SK-N-SH (cell line): ENCODE data around the gene IKZF2.

ENCODE experiments used
- EP300 ChIP-seq, 2 experiments: IDR thresholded peaks; 2 replicates each; pipeline versions ENCODE4 v1.4.0 to v1.6.1; 2012; ENCODE audit warnings: borderline replicate concordance in 1 of 2, low read depth in 1 of 2, low read length in 1 of 2
- GABPA ChIP-seq: IDR thresholded peaks from 2 replicates; pipeline ENCODE4 v1.4.0; 2012; ENCODE audit warnings: low read depth, mild to moderate bottlenecking
- NFIC ChIP-seq: IDR thresholded peaks from 2 replicates; pipeline ENCODE4 v1.4.0; 2012; ENCODE audit warnings: borderline replicate concordance
- POLR2AphosphoS5 ChIP-seq: IDR thresholded peaks from 2 replicates; pipeline ENCODE4 v1.6.1; 2012; ENCODE audit warnings: low read depth, low read length
- RAD21 ChIP-seq: IDR thresholded peaks from 2 replicates; pipeline ENCODE4 v1.6.1; 2012; ENCODE audit warnings: mild to moderate bottlenecking, low read length
- RXRA ChIP-seq: IDR thresholded peaks from 2 replicates; pipeline ENCODE4 v1.4.0; 2012; ENCODE audit warnings: low read depth, mild to moderate bottlenecking, borderline replicate concordance
- SIN3A ChIP-seq: IDR thresholded peaks from 2 replicates; pipeline ENCODE4 v1.6.1; 2012; ENCODE audit warnings: low read depth, mild to moderate bottlenecking, low read length, moderate library complexity, borderline replicate concordance
- SMC3 ChIP-seq: IDR thresholded peaks from 2 replicates; pipeline ENCODE4 v1.6.1; 2012; ENCODE audit warnings: low read depth, low read length, improper control_type of control experiment
- TAF1 ChIP-seq: IDR thresholded peaks from 2 replicates; pipeline ENCODE4 v1.6.1; 2012; ENCODE audit warnings: low read depth, mild to moderate bottlenecking, low read length, moderate library complexity, borderline replicate concordance
- TCF12 ChIP-seq: IDR thresholded peaks from 2 replicates; pipeline ENCODE4 v1.4.0; 2012
- TF ChIP-seq, protein P1 (sequence below): fragments of 200-600 bp; sonication (generic); IDR thresholded peaks from 2 replicates; pipeline ENCODE4 v1.6.1; 2017; ENCODE audit warnings: antibody characterized with exemption, mild to moderate bottlenecking, moderate library complexity
- TF ChIP-seq, protein P2 (sequence below): fragments of 150-350 bp; IDR thresholded peaks from 2 replicates; pipeline ENCODE4 v1.6.1; 2016; ENCODE audit warnings: mild to moderate bottlenecking, low read depth, low read length
- TF ChIP-seq, protein P3 (sequence below): IDR thresholded peaks from 2 replicates; pipeline ENCODE4 v1.4.0; 2012; ENCODE audit warnings: low read depth
- TF ChIP-seq, protein P4 (sequence below): IDR thresholded peaks from 2 replicates; pipeline ENCODE4 v1.6.1; 2012; ENCODE audit warnings: mild to moderate bottlenecking, low read depth, low read length, moderate library complexity

DNA sequence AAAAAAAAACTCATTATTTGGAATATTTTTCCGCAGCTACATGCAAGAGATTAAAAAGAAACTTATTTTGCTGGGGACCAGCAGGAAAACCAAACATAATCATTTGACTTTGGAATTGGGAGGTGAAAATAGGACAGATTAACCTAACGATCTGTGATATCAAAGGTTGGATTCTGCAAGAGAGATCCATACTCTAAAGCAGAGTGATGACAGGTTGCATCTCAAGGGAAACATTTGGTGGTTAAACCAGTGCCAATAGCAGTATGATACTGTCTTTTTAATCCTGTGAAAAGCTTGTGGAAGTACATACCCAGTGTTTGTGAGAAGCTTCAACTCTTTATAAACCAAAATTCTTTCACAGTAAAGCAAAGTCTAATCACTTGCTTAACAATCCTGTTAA lies 5.3 kb upstream of the IKZF2 start:
- TF ChIP-seq, protein P1, sequence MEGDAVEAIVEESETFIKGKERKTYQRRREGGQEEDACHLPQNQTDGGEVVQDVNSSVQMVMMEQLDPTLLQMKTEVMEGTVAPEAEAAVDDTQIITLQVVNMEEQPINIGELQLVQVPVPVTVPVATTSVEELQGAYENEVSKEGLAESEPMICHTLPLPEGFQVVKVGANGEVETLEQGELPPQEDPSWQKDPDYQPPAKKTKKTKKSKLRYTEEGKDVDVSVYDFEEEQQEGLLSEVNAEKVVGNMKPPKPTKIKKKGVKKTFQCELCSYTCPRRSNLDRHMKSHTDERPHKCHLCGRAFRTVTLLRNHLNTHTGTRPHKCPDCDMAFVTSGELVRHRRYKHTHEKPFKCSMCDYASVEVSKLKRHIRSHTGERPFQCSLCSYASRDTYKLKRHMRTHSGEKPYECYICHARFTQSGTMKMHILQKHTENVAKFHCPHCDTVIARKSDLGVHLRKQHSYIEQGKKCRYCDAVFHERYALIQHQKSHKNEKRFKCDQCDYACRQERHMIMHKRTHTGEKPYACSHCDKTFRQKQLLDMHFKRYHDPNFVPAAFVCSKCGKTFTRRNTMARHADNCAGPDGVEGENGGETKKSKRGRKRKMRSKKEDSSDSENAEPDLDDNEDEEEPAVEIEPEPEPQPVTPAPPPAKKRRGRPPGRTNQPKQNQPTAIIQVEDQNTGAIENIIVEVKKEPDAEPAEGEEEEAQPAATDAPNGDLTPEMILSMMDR: no peak
- TF ChIP-seq GABPA (no peak), NFIC (no peak), TAF1 (no peak), SIN3A (no peak), SMC3 (no peak), EP300 (IDR thresholded peaks at IDR 0.05; ENCODE audit: borderline replicate concordance in 1 of 2, low read depth in 1 of 2, low read length in 1 of 2) (no peak), RAD21 (no peak), TCF12 (no peak), POLR2AphosphoS5 (no peak), RXRA (no peak)
- TF ChIP-seq, protein P2, sequence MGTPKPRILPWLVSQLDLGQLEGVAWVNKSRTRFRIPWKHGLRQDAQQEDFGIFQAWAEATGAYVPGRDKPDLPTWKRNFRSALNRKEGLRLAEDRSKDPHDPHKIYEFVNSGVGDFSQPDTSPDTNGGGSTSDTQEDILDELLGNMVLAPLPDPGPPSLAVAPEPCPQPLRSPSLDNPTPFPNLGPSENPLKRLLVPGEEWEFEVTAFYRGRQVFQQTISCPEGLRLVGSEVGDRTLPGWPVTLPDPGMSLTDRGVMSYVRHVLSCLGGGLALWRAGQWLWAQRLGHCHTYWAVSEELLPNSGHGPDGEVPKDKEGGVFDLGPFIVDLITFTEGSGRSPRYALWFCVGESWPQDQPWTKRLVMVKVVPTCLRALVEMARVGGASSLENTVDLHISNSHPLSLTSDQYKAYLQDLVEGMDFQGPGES: no peak
- TF ChIP-seq, protein P3, sequence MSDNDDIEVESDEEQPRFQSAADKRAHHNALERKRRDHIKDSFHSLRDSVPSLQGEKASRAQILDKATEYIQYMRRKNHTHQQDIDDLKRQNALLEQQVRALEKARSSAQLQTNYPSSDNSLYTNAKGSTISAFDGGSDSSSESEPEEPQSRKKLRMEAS: no peak
- TF ChIP-seq, protein P4, sequence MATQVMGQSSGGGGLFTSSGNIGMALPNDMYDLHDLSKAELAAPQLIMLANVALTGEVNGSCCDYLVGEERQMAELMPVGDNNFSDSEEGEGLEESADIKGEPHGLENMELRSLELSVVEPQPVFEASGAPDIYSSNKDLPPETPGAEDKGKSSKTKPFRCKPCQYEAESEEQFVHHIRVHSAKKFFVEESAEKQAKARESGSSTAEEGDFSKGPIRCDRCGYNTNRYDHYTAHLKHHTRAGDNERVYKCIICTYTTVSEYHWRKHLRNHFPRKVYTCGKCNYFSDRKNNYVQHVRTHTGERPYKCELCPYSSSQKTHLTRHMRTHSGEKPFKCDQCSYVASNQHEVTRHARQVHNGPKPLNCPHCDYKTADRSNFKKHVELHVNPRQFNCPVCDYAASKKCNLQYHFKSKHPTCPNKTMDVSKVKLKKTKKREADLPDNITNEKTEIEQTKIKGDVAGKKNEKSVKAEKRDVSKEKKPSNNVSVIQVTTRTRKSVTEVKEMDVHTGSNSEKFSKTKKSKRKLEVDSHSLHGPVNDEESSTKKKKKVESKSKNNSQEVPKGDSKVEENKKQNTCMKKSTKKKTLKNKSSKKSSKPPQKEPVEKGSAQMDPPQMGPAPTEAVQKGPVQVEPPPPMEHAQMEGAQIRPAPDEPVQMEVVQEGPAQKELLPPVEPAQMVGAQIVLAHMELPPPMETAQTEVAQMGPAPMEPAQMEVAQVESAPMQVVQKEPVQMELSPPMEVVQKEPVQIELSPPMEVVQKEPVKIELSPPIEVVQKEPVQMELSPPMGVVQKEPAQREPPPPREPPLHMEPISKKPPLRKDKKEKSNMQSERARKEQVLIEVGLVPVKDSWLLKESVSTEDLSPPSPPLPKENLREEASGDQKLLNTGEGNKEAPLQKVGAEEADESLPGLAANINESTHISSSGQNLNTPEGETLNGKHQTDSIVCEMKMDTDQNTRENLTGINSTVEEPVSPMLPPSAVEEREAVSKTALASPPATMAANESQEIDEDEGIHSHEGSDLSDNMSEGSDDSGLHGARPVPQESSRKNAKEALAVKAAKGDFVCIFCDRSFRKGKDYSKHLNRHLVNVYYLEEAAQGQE: no peak
